ENCODE data around the gene EML1.

The EML1 gene

GRCh38 chr14:99779751-99780150 is 13.5 kb upstream of the EML1 start:
- DNase-seq (ENCODE audit: low read depth in 2 of 2, low spot score in 1 of 2) = no peak

DNA sequence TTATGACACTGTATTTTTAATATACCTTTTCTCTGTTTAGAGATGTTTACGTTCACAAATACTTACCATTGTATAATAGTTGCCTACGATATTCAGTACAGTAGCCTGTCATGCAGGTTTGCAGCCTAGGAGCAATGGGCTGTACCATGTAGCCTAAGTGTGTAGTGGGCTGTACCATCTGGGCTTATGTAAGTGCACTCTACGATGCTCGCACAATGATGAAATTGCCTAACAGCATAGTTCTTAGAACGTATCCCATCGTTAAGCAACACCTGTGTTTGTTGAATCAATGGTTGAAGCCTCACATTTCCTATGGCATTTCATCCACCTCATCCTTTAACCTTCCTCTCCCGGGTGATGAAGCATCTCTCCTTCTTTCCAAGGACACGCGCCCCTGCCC is 12.5 kb upstream of the EML1 start:
- DNase-seq (ENCODE audit: low read depth in 2 of 2, low spot score in 1 of 2) = no peak

GRCh38 chr14:99781091-99781490 is 12.1 kb upstream of the EML1 start:
- DNase-seq (ENCODE audit: low read depth in 2 of 2, low spot score in 1 of 2) = no peak

DNA sequence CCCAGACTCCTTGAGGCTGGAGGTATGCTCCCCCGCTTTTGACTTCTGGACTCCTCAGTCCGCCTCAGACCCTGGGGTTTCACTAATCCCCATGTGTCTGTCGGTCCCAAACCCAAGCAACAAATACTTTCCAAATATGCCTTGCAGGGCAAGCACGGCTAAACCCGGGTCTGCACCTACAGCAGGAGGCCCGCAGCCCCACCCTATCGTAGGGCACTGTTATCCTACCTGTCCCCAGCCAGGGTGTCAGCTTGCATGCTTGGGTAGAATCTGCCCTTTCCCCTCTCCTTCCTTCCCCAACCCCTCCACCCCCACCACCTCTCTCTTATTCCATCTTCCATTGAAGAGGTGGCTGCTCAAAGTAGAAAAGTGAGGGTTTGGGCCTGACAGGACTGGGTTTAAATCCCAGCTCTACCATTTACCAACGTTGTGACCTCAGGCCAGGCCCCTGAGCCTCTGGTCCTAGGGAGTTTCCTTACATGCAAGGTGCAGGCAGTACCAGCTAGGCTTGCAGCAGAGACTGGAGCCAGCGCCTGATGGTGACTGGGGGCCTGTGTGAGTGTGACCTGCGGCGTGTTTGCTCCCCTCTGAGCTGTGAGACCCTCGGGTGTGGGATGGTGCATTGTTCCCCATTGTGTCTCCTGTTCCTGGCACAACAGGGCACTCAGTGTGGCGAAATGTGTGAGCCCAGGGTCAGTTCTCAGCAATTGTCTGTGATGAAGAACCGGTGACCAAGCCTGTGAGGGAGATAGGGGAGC is 11.2 kb upstream of the EML1 start:
- no peak for DNase-seq (ENCODE audit: low read depth in 2 of 2, low spot score in 1 of 2)

DNA sequence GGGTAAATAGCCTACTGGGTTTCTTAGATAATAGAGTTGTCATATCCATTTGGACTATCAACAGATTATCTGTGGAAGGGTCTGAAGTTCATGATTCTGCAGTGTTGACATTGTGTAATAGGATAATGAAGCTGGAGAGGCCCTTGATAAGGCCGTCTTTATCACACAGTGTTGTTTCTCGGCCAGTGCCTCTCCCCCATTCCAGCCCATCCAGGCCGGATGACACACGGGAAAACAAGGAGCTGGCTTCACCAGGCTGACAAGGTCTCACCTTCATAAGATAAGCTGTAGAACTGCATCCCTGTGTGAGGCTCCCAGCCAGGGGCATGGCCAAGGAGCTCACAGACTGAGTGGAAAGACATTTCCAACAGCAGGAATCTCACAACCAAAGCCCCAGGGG is 8.7 kb upstream of the EML1 start:
- DNase-seq (ENCODE audit: low read depth in 2 of 2, low spot score in 1 of 2) = no peak

DNA sequence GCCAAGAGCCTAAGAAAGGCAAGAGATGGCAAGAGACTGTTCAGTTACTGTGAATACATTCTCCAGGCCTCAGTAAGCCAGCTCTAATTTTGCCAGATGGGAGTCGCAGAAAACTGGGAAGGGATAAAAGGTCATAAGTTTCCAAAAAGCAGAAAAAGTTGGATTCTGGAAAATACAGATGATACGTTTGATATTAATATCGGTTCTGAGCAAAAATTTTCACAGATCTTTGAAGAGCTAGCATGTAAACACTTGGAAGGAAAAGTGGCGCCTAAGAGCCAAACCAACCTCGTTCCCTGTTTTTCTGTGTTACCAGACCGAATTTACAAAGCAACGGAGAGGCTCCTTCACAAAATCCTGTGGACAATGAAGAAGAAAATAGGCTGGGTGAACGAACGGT is 7.8 kb upstream of the EML1 start:
- no peak for DNase-seq (ENCODE audit: low read depth in 2 of 2, low spot score in 1 of 2)

DNA sequence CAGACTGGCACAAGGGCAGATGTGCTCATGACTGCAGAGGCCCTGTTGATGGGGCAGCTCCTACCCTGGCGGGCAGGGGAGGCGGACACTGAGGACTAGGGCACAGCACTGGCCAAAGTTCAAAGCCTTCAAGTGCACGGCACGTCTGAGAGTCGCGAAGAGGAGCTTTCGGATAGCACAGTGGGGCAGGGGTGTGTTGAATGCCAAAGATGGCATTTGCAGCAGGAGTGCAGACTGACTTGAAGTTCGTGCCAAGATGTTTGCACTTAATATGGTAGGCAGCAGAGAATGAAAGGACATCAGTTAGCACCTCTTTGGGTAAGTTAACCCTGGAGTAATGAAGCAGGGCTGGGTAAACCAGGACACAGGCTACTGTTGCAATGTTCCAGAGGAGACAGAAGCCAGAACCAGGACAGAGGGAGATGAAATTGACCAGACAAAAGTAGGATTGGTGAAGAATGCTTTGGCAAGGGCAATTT is 6.7 kb upstream of the EML1 start:
- DNase-seq (ENCODE audit: low read depth in 2 of 2, low spot score in 1 of 2) = no peak

DNA sequence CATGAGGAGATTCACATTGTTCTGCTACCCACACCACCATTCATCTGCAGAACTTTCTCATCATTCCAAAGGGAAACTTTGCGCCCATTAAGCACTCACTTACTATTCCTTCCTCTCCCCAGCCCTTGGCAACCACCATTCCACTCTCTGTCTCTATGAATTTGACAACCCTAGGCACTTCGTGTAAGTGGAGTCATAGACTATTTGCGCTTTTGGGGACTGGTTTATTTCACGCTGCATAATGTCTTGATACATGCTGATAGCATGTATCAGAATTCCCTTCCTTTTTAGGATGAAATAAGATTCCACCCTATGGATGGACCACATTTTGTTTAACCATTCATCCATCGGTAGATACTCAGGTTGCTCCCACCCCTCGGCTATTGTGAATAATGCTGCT is 4.5 kb upstream of the EML1 start:
- DNase-seq (ENCODE audit: low read depth in 2 of 2, low spot score in 1 of 2) = no peak

GRCh38 chr14:99789581-99789980 is 3.6 kb upstream of the EML1 start:
- no peak for DNase-seq (ENCODE audit: low read depth in 2 of 2, low spot score in 1 of 2)

GRCh38 chr14:99790201-99790977 is 2.8 kb upstream of the EML1 start:
- no peak for DNase-seq (ENCODE audit: low read depth in 2 of 2, low spot score in 1 of 2)

- no peak for DNase-seq (ENCODE audit: low read depth in 2 of 2, low spot score in 1 of 2)
Measured at GRCh38 chr14:99790978-99791376, 2.2 kb upstream of the EML1 start.

- DNase-seq (ENCODE audit: low read depth in 2 of 2, low spot score in 1 of 2) = no peak
Measured at GRCh38 chr14:99791476-99792209, 1.6 kb upstream of the EML1 start.

DNA sequence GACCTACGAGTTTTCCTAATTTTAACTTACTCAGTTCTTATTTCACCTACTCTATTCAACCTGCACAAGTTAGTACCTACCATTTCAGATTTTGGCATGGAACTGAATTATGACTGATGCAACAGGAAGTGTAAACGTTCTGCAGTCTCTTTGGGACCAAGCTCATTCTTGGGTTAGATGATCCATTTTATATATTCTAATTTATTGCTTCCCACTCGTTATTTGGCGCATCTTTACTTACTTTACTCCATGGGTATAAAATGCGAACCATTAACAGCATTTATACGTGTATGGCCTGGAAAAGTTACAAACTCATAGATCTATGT is 1.0 kb upstream of the EML1 start:
- DNase-seq (ENCODE audit: low read depth in 2 of 2, low spot score in 1 of 2) = no peak

- no peak for DNase-seq (ENCODE audit: low read depth in 2 of 2, low spot score in 1 of 2)
Measured at GRCh38 chr14:99792551-99793212, 531 bp upstream of the EML1 start.

DNA sequence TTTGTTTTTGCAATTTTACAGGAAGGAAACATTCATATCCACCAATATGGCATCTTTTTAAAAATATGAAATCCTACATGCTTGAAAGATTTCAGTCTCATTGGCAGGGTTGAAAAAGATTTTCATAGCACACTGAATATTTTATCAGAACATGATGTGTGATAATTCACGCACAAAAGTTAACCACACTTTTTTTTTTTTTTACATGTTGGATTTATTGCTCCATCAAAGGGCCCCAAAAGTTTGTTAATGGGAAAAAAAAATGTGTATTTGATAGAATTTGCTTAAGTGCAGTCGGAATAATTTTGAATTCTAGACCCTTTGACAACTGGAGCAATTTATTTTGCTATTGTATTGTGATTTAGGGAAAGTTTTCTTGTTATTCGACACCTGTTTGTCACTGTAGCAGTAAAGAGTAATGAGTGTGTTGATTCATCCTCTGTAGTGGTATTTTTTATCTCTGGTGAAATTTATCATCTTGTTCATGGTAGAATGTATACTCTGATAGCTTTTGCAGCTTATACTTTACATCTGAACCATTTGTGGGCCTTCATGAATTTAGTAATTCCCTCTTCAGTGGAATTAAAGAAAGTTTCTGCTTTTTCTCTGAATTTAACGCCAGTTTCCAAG is 1.1 kb downstream of the EML1 start:
- DNase-seq (ENCODE audit: low read depth in 2 of 2, low spot score in 1 of 2) = no peak

DNA sequence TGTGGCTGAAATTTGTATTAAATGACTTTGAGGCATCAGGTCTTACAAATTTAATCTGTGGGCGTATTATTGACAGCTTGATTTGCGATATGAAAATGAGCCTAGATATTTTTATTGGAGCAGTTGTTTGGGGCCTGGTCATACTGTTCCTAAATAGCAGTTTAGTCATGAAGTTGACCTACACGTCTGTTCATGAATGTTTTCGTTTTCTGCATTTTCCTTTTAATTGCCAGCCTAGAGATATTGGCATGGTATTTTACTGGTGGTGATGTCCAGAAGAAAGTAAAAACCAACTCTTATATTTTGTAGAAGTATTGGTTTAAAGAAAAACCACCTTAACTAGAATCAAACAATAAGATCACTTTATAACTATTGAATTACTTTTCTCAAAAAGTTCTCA is 1.8 kb downstream of the EML1 start:
- no peak for DNase-seq (ENCODE audit: low read depth in 2 of 2, low spot score in 1 of 2)

- no peak for DNase-seq (ENCODE audit: low read depth in 2 of 2, low spot score in 1 of 2)
Measured at GRCh38 chr14:99797231-99797630, 4.0 kb downstream of the EML1 start.

GRCh38 chr14:99800781-99801180 is 7.6 kb downstream of the EML1 start:
- DNase-seq (ENCODE audit: low read depth in 2 of 2, low spot score in 1 of 2) = no peak

GRCh38 chr14:99802301-99803105 is 9.3 kb downstream of the EML1 start:
- DNase-seq (ENCODE audit: low read depth in 2 of 2, low spot score in 1 of 2) = no peak

DNA sequence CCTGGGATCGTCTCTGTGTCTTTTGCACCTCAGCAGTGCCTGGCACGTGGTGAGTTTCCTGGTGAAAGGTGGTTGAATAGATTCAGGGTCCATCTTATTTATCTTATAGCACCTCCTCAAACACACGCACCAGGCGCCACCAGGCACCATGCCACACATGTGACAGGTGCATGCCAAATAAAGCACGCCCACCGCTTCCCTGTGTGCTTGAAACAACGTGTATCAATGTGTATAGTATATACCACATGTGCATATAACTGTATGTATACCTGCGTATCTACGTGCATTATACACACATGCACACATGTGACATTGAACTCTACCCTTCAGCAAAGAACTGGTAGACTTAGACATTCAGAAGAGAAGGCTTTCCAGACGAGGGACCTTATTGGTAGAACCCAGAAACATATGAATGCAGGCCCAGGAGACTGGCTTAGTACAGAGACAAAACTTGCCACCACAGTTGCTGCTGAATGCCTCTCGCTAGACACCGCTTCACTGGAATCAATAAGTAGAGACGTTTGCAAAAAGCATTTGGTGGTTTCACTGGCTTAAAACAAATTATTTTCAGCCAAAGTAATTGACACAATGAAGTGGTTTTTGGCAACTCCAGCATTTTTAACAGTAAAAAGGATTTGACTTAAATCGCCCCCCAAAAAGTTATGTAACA is 10.0 kb downstream of the EML1 start:
- no peak for DNase-seq (ENCODE audit: low read depth in 2 of 2, low spot score in 1 of 2)
